Stimulated activated naive CD4-positive, alpha-beta T cell treated with Interleukin-2 at 50 U/mL for 16 hours (primary cell): Measurements from ENCODE around the gene DBH.

Experiments used
- DNase-seq: peaks from one replicate; lab custom pipeline; 2025; lab: John Stamatoyannopoulos, UW

DBH gene

GRCh38 chr9:133635533-133636531 lies at the start of gene DBH:
Gene DBH (plus strand): TSS chr9:133636363. CDS start chr9:133636372, 9 bp downstream.
- no peak for DNase-seq

- DNase-seq = no peak
These were observed 49.1 kb upstream of the DBH start for GRCh38 chr9:133587051-133587450.

GRCh38 chr9:133587466-133587865 lies 48.7 kb upstream of the DBH start:
- DNase-seq = no peak

GRCh38 chr9:133589454-133590227 lies 46.5 kb upstream of the DBH start:
- peak; percentile 4 for DNase-seq

GRCh38 chr9:133590231-133590855 lies 45.8 kb upstream of the DBH start:
- no peak for DNase-seq

GRCh38 chr9:133591116-133591910 lies 44.9 kb upstream of the DBH start:
- no peak for DNase-seq

GRCh38 chr9:133591985-133592384 lies 44.2 kb upstream of the DBH start:
- DNase-seq = no peak

GRCh38 chr9:133592731-133593409 lies 43.3 kb upstream of the DBH start:
- DNase-seq = no peak

- no peak for DNase-seq
These were observed 42.4 kb upstream of the DBH start for GRCh38 chr9:133593587-133594253.

- DNase-seq = no peak
These were observed 41.9 kb upstream of the DBH start for GRCh38 chr9:133594310-133594709.

- DNase-seq = no peak
These were observed 40.3 kb upstream of the DBH start for GRCh38 chr9:133595910-133596309.

GRCh38 chr9:133597316-133597957 lies 38.7 kb upstream of the DBH start:
- DNase-seq = no peak

- no peak for DNase-seq
These were observed 37.2 kb upstream of the DBH start for GRCh38 chr9:133598978-133599377.

GRCh38 chr9:133599470-133600173 lies 36.5 kb upstream of the DBH start:
- DNase-seq = no peak

GRCh38 chr9:133600739-133601138 lies 35.4 kb upstream of the DBH start:
- DNase-seq = no peak

GRCh38 chr9:133601746-133602145 lies 34.4 kb upstream of the DBH start:
- DNase-seq = no peak

- no peak for DNase-seq
These were observed 33.9 kb upstream of the DBH start for GRCh38 chr9:133602277-133602676.

- DNase-seq = no peak
These were observed 32.8 kb upstream of the DBH start for GRCh38 chr9:133603135-133603927.
